ENCODE data around the gene ALG8.

ALG8 gene

GRCh38 chr11:78158987-78159652 lies 19.7 kb upstream of the ALG8 start:
- DNase-seq, result no peak

GRCh38 chr11:78156127-78156844 lies 16.9 kb upstream of the ALG8 start:
- DNase-seq, result no peak

GRCh38 chr11:78151804-78152203 lies 12.4 kb upstream of the ALG8 start:
- DNase-seq, result no peak

GRCh38 chr11:78150754-78151153 lies 11.3 kb upstream of the ALG8 start:
- DNase-seq, result no peak

- DNase-seq, result no peak
Observed at GRCh38 chr11:78150346-78150745, 10.9 kb upstream of the ALG8 start.

- no peak for DNase-seq
Observed at GRCh38 chr11:78149646-78150045, 10.2 kb upstream of the ALG8 start.

- no peak for DNase-seq
Observed at GRCh38 chr11:78147807-78148206, 8.4 kb upstream of the ALG8 start.

GRCh38 chr11:78145511-78146025 lies 6.1 kb upstream of the ALG8 start:
- no peak for DNase-seq

GRCh38 chr11:78140392-78141077 lies 1.1 kb upstream of the ALG8 start:
- no peak for DNase-seq

- peak; percentile 44 for DNase-seq
Observed at GRCh38 chr11:78138694-78139421, 568 bp downstream of the ALG8 start.

GRCh38 chr11:78138291-78138690 lies 1.1 kb downstream of the ALG8 start:
- DNase-seq, result no peak

- DNase-seq, result no peak
Observed at GRCh38 chr11:78132475-78132874, 7.0 kb downstream of the ALG8 start.

GRCh38 chr11:78131956-78132355 lies 7.5 kb downstream of the ALG8 start:
- no peak for DNase-seq

GRCh38 chr11:78127403-78127802 lies 12.0 kb downstream of the ALG8 start:
- no peak for DNase-seq

- no peak for DNase-seq
Observed at GRCh38 chr11:78112582-78113275, 26.7 kb downstream of the ALG8 start.

- DNase-seq, result no peak
Observed at GRCh38 chr11:78111298-78111697, 28.1 kb downstream of the ALG8 start.

- no peak for DNase-seq
Observed at GRCh38 chr11:78110830-78111229, 28.6 kb downstream of the ALG8 start.

- DNase-seq, result peak; percentile 18
Observed at GRCh38 chr11:78110351-78110750, 29.1 kb downstream of the ALG8 start.

- peak; percentile 92 for DNase-seq
Observed at GRCh38 chr11:78109081-78110015, 30.1 kb downstream of the ALG8 start.

GRCh38 chr11:78100676-78101472 lies 38.6 kb downstream of the ALG8 start:
- no peak for DNase-seq

All from NCI-H82 (cell line).